Body of pancreas (tissue), 4 donors: Measurements from ENCODE around the gene SARS2. TPM values are rescaled to one million over a fixed set of nuclear protein-coding genes. Genes with fewer than 3 reads are reported as not detected.

Source experiments
- ATAC-seq: fragments of 150-250 bp; one replicate; pipeline ENCODE4 v1.9.1; 2016
- DNase-seq, 4 donors: peaks; one replicate each; pipeline ENCODE4 v3.0.0-alpha.2; 2019
- H3K27ac ChIP-seq, 4 donors: fragments of 200-600 bp; sonication (generic); 1 replicate in 3 of 4; 2 replicates in 1 of 4; pipeline versions ENCODE4 v1.5.1 to v1.6.1; 2016 to 2019; ENCODE audit warnings: mild to moderate bottlenecking in 1 of 4, mixed read lengths in 1 of 4, moderate library complexity in 1 of 4
- H3K27me3 ChIP-seq, 2 donors: fragments of 200-600 bp; sonication (generic); one replicate each; pipeline ENCODE4 v1.6.0; 2016; ENCODE audit warnings: mild to moderate bottlenecking in 1 of 2
- H3K36me3 ChIP-seq, 2 donors: fragments of 200-600 bp; sonication (generic); replicated peaks in 1 of 2; 2 replicates each; pipeline ENCODE4 v1.5.1; 2016; ENCODE audit warnings: low read depth in 2 of 2; ENCODE audit not compliant: insufficient read depth in 1 of 2
- H3K4me1 ChIP-seq: fragments of 200-600 bp; sonication (generic); one replicate; pipeline ENCODE4 v1.6.0; 2016
- H3K4me3 ChIP-seq, 2 donors: fragments of 200-600 bp; sonication (generic); 1 replicate in 1 of 2; 2 replicates in 1 of 2; pipeline ENCODE4 v1.5.1; 2016 to 2019
- H3K9me3 ChIP-seq, 3 donors: fragments of 200-600 bp; sonication (generic); 1 replicate in 2 of 3; 2 replicates in 1 of 3; pipeline ENCODE4 v1.5.1; 2016
- POLR2A ChIP-seq, 3 donors: fragments of 450-650 bp; IDR thresholded peaks; one replicate each; pipeline ENCODE4 v1.6.1; 2016; ENCODE audit warnings: antibody characterized with exemption in 3 of 3, mild to moderate bottlenecking in 2 of 3
- whole genome bisulfite sequencing, 2 donors: methylation state at CpG; one replicate each; pipeline ENCODE4 v1.1.5; 2017; 5-methylcytosine and 5-hydroxymethylcytosine counted together
- intact Hi-C: fragments of 100-400 bp; cut with DNase I; formaldehyde crosslinking; loops from one replicate; pipeline ENCODE4 v1.15.1; 2023
- total RNA-seq, 2 donors: library from RNA; depleted of rRNA; stranded (reverse); fragments of >200 nt; gene quantifications; one replicate each; pipeline ENCODE4 v1.1.0, GENCODE V29; 2016
- TF ChIP-seq, protein P1 (sequence below), 7 experiments: fragments of 450-650 bp in 4 of 7; fragments of 200-600 bp in 3 of 7; sonication (generic) in 3 of 7; IDR thresholded peaks; one replicate each; pipeline ENCODE4 v1.5.1; 2016 to 2019; ENCODE audit warnings: antibody characterized with exemption in 7 of 7

Gene SARS2
- total RNA-seq, 2 donors from 2014 or later = 25.2 to 34.6 TPM

DNA sequence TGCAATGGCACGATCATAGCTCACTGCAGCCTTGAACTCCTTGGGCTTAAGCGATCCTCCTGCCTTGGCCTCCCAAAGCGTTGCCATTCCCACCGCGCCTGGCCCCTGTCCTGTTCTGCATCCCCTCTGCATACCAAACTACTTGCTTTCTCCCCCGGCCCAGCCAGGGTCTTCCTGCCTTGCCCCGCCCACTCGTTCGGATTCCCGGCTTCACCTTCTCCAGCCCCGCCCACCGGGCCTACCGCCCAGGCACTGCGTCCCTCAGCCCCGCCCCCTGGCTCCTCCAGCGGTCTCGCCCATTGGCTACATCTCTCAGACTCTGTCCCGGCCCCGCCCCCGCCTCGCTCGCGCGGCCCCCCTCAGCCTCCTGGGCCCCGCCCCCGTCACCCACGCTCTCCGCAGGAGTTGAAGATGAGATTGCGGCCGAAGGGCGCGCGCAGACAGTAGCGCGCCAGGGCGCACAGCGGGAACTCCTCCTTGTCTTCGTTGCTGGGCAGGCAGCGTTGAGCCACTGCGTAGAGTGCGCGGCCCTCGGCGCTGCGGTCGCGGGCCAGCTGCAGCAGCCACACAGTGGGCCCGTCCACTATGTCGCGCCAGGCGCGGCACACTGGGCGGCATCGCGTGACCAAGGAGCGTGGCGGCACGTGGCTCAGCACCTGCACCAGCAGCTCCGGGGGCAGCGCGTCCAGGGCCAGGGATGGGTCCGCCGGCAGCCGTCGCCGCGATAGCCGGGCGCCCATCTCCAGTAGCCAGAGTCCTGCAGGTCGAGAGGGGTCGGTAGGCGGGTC is 19.2 kb upstream of the SARS2 start:
- Histone ChIP-seq H3K4me1 (peaks cover 21% of the 10 kb centered on the region), H3K27me3 (no peaks in the 10 kb centered on the region), H3K27ac (peak overlapping the region in 1 of 4 donors; percentile 16), H3K4me3 (no peak overlapping the region), H3K9me3 (no peaks in the 10 kb centered on the region), H3K36me3 (no peaks in the 10 kb centered on the region)
- TF ChIP-seq, protein P1, sequence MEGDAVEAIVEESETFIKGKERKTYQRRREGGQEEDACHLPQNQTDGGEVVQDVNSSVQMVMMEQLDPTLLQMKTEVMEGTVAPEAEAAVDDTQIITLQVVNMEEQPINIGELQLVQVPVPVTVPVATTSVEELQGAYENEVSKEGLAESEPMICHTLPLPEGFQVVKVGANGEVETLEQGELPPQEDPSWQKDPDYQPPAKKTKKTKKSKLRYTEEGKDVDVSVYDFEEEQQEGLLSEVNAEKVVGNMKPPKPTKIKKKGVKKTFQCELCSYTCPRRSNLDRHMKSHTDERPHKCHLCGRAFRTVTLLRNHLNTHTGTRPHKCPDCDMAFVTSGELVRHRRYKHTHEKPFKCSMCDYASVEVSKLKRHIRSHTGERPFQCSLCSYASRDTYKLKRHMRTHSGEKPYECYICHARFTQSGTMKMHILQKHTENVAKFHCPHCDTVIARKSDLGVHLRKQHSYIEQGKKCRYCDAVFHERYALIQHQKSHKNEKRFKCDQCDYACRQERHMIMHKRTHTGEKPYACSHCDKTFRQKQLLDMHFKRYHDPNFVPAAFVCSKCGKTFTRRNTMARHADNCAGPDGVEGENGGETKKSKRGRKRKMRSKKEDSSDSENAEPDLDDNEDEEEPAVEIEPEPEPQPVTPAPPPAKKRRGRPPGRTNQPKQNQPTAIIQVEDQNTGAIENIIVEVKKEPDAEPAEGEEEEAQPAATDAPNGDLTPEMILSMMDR (IDR thresholded peaks at IDR 0.05) = no peak
- TF ChIP-seq POLR2A (IDR thresholded peaks at IDR 0.05) = peak in 1 of 3 donors; percentile 11
- 12 to 28% methylated on average over 17 to 56 of the region's 72 CpGs for WGBS, 2 donors
- intact Hi-C loops = no loop called here
- DNase-seq (peak; percentile 83 to 93 (median 90)), ATAC-seq (peak; percentile 87)

DNA sequence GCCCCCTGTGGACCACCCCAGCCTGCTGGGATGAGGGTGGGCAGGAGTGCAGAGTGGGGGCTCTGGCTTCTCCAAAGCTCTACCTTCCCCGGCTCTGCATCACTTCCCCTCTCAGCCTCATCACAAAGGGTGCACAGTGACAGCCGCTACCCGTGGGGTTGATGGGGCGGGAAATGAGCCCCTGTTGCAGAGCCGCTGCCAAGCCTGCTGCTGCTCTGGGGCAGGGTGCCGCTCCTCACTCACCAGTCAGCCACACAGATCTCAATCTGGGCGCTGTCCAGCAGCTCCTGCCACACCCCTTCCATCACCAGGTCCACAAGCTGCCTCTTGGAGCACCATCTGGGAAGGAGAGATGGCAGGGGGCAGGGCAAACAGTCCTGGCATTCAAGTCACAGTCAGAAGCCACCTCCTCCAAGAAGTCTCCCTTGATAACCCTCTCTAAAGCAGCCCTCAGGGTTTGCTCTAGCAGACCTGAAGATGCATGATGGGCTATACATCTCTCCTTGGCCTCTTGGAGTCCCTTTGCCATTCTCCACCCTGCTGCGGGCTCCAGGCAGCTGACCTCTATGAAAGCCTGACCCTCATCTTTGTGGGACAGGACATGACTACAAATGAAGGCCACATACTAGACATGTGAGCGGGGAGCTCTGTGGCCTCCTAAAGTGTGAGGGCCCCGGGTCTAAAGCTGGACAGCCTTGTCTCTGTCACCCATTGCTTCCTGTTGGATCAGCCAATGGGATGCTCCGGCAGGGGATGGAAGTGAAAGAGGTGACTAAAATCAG is 15.9 kb upstream of the SARS2 start:
- Histone ChIP-seq H3K4me1 (peaks cover 11% of the 10 kb centered on the region), H3K27me3 (no peaks in the 10 kb centered on the region), H3K36me3 (no peaks in the 10 kb centered on the region), H3K27ac (no peak overlapping the region), H3K4me3 (no peak overlapping the region), H3K9me3 (no peaks in the 10 kb centered on the region)
- ATAC-seq = no peak
- 86 to 87% methylated on average over 6 to 11 of the region's 11 CpGs for WGBS, 2 donors
- intact Hi-C loops = no loop called here
- TF ChIP-seq, protein P1 (IDR thresholded peaks at IDR 0.05) = no peak
- no peak for TF ChIP-seq POLR2A (IDR thresholded peaks at IDR 0.05)
- DNase-seq = no peak

DNA sequence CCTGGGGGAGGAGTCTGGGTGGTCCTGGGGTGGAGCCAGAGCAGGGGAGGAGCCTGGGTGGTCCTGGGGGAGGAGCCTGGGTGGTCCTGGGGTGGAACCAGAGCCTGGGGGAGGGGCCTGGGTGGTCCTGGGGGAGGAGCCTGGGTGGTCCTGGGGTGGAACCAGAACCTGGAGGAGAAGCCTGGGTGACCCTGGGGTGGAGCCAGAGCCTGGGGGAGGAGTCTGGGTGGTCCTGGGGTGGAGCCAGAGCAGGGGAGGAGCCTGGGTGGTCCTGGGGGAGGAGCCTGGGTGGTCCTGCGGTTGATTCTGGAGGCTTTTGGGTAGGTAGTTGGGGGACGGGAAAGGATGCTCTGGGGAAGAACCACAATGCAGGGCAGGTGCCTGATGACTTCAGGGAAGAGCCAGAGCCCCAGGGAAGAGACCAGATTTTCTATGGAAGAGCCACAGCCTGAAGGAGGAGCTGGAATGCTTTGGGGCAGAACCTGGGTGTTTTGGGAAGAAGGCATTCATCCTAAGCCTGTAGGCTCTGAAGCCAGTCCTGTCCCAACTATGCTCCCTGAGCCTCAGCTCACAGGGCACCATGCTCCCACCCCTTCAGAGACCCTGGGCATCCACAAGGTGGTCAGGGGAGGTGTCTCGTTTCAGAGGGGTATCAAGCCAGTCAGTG is 15.1 kb upstream of the SARS2 start:
- Histone ChIP-seq H3K9me3 (no peaks in the 10 kb centered on the region), H3K27ac (no peak overlapping the region), H3K27me3 (no peaks in the 10 kb centered on the region), H3K4me3 (no peak overlapping the region), H3K4me1 (peaks cover 11% of the 10 kb centered on the region), H3K36me3 (no peaks in the 10 kb centered on the region)
- TF ChIP-seq, protein P1 (IDR thresholded peaks at IDR 0.05) = no peak
- TF ChIP-seq POLR2A (IDR thresholded peaks at IDR 0.05) = no peak
- 83 to 96% methylated on average over 2 to 3 of the region's 3 CpGs for WGBS, 2 donors
- intact Hi-C loops = no loop called here
- no peak for ATAC-seq
- no peak for DNase-seq

DNA sequence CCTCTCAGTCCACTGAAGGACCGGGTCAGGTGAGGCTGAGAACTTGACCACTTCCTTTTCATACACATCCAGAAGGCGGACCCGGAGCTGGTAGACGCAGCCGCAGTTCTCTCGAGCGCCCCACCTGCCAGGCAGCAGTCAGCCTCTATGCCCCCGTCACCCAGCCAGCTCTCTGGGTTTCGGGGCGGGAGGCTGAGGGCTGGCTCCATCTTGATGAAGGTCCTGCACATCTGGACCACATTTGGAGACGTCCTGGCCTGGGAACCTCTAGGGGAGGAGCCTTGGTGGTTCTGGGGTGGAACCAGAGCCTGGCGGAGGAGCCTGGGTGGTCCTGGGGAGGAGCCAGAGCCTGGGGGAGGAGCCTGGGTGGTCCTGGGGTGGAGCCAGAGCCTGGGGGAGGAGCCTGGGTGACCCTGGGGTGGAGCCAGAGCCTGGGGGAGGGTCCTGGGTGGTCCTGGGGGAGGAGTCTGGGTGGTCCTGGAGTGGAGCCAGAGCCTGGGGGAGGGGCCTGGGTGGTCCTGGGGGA is 14.5 kb upstream of the SARS2 start:
- intact Hi-C loops = no loop called here
- Histone ChIP-seq H3K9me3 (no peaks in the 10 kb centered on the region), H3K36me3 (no peaks in the 10 kb centered on the region), H3K4me1 (peaks cover 6% of the 10 kb centered on the region), H3K4me3 (no peak overlapping the region), H3K27me3 (no peaks in the 10 kb centered on the region), H3K27ac (no peak overlapping the region)
- DNase-seq = no peak
- TF ChIP-seq POLR2A (IDR thresholded peaks at IDR 0.05) = no peak
- TF ChIP-seq, protein P1 (IDR thresholded peaks at IDR 0.05) = no peak
- ATAC-seq = no peak
- WGBS, 2 donors = 92 to 94% methylated on average over 11 of the region's 12 CpGs
